NCI-H1930 (cell line): ENCODE data around the gene PPP1R1B.
"Not testable (repeated sequence)": the region's sequence is repeated elsewhere in the genome, so short reads cannot be mapped to it uniquely, and the experiment has no call there.

ENCODE experiments used
- DNase-seq, 2 experiments: peaks; one replicate each; lab custom pipeline; 2025; lab: John Stamatoyannopoulos, UW

Gene PPP1R1B

DNA sequence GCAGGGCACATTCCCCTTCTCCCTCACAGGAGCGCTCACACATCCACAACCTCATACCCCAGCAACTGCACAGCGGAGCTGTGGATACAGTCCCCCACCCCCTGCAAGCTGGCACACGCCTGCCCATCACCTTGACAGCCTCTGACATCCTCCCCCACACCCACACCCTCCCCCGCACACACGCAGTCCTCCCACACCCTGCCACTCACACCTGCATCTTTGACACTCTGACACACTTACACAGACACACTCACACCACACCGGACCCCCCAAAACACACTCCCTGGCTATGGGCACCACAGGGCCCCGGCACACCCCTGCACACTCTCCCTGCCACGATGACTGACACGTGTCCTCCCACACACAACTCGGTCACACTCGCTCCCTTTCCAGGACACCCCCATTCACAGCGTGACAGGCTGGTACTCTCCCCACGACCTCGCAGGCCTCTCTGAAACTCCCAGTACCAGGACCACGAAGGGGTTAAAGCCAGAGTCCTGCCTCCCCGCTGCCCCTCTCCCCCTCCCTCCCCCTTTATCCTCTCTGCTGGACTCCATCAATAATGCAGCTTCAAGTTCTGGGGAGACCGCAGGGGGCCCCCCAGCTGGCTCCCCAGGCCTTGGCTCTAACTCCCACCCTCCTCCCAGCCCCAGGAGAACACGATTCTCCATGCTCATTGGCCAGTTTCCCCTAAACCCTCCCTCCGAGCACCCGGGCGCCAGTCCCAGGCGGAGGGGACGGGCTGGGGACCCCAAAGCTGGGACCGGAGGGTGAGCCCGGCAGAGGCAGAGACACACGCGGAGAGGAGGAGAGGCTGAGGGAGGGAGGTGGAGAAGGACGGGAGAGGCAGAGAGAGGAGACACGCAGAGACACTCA lies at the start of gene PPP1R1B:
Gene PPP1R1B, plus strand, starts transcription at position 782 of the 876 bp plus-strand sequence. CDS start 441 bp downstream, outside the sequence.
- no peak for DNase-seq

DNA sequence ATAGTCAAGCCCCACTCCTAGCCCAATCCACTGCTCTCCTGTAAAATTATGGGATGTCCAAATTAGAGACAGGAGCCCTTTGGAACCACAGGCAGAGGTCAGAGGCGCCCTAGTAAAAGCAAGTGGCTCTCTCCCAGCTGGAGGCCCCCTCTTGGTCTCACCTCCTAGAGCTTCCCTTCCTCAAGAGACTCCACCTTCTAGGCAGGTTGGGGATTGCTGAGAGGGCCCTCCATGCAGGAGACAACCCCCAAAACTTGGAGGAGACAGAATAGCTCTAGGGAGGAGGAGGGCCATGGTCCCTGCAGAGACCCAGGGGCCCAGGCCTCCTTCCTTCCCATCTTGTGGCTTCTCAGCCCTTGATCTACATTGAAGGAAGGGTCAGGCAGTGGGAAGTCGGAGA lies 48.5 kb upstream of the PPP1R1B start:
- no peak for DNase-seq

DNA sequence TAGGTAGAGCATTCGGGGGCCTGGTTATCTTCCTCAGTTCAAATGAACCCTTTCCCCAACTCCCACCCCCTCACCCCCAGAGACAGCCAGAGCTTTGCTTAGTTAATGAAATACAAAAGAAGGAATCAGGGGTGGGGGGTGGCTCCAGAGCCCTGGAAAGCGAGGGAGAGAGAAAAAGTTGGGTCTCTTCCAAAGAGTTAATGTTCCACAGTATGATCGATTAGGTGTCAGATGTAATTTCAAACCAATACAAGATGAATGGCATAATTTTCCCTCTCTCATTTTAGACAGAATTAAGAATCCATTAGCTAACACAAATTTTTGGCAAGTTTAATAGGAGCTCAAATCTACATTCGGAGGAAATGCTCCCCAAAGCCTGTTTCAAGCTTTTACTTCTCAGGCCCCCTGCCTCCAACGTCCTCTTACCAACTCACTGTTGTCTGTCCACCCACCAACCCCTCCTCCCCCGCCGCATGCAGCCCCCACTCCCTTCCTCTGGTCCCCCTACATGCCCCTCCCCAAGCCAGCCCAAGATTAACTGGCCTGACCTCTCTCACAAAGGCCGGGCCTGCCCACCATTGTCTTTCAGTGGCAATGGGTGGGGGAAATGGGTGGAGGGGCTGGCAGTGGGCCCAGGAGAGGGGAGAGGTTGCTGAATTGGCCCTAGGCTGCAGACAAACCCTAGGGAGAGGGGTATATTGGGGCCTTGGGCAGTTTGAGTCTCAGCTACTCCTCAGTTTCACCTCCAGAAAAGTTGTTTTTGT lies 47.3 kb upstream of the PPP1R1B start:
- DNase-seq = no peak

DNA sequence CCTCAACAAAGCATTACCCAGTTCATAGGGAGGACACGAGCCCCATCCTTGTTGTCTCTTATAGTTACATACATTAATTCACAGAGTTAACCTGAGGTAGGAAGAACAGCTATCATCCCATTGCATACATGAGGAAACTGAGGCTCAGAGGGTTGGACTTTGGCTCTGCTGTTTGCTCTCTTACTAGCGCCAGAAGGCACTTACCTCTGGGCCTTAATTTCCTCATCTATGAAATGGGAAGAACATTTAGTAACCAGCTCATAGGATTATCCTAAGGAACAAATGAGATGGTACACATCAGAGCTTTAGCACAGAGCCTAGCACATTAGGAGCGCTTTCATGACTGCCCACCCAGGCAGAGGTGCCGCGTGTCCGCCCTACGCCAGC lies 46.7 kb upstream of the PPP1R1B start:
- no peak for DNase-seq

DNA sequence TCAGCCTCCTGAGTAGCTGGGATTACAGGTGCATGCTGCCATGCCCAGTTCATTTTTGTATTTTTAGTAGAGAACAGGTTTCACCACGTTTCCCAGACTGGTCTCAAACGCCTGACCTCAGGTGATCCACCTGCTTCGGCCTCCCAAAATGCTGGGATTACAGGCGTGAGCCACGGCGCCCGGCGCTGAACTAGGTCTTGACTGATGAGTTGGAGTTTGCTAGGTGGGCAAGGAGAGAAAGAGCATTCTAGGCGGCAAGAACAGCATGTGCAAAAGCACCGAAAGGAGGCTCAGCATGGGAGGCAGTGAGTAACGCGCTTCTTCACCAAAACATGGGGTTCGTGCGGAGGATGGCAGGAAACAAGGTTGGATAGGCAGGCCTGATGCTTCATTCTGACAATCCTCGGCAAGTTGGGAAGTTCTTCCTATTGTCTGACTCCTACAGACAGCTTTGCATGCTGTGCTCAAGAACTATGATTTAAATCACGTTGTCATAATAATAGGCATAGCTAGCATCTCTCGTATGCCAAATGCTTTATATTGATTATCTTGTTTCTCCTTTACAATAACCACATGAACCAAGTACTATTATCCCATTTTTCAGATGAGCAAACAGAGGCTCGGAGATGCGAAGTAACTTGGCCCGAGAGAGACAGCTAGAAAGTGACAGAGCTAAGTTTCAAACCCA lies 45.5 kb upstream of the PPP1R1B start:
- no peak for DNase-seq

DNA sequence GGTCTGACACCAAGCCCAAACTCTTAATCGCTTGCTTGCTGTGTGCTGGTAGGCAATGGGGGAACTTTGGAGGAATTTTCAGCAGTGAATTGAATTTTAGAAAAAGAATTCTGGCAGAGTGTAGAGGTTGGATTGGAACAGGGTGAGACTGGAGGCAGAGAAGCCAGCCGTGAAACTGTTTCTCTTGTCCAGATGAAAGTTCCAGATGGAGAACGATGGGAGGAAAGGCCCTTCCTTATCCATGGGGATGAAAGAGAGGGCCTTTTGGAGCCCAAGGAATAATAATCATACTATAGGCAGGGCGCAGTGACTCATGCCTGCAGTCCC lies 45.0 kb upstream of the PPP1R1B start:
- no peak for DNase-seq

DNA sequence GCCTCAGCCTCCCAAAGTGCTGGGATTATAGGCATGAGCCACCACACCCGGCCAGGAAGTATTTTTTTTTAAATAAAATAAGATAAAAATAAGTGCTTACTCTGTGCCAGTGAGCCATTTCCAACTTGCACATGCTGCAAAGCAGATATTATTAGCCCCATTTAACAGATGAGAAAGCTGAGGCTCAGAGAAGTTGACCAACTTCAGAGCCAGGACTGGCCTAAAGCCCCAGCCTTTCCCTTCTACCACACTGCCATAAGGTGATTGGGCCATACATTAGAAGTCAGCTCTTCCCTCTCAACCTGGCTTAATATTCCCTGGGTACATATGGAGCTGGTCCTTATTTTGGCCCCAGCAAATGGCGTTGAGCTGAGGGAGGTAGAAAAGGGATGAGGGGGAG lies 44.1 kb upstream of the PPP1R1B start:
- DNase-seq = no peak

DNA sequence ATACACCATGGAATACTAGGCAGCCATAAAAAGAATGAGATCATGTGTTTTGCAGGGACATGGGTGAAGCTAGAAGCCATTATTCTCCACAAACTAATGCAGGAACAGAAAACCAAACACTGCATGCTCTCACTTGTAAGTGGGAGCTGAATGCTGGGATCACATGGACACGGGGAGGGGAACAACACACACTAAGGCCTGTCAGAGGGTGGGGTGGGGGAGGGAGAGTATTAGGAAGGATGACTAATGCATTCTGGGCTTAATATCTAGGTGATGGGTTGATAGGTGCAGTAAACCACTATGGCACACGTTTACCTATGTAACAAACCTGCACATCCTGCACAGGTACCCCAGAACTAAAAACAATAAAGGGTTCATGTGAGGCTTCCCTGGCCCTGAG lies 36.6 kb upstream of the PPP1R1B start:
- DNase-seq = not testable (repeated sequence)

DNA sequence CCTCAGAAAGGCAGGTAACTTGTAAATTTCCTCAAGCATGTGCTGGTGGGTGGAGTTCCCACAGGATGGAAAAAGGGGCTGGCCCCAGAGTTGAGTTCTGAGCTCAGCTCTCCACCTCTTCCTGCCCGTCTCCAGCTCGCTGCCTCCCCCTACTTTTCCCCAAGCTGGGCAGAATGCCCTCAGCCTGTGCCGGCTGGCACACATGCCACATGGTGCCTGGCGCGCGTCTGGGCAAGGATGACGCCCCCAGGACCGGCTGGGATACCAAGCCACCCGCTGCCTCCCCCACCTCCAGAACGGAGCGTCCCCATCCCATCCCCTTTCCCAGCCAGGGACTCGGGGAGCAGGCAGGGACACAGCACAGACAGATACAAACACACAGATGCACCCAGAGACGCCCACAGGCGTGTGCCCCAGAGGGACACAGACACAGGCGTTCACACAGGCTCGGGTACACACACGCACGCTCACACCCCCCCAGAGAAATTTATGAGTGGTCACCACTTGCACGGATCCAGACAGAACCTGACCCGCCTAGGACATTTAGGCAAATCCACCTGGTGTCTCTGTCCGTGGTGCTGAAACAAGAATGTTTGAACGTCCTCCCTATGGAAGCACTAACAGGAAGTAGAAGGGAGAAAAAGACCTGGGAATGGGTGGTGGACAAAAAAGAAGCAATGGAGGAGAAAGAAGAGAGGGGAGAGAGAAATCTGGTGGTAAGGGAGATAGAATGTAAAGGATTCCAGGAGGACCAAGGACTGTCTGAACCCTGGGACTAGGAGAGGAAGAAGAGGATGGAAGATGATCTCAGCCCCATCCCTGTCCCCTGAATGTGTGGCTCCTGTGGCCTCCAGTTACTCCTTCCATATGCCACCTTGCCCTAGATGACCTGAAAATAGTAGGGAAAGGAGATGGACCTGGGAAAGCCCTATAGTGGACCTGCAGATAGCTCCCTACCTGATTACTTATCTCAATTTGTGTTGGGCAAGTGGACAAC lies 34.5 kb upstream of the PPP1R1B start:
- no peak for DNase-seq

DNA sequence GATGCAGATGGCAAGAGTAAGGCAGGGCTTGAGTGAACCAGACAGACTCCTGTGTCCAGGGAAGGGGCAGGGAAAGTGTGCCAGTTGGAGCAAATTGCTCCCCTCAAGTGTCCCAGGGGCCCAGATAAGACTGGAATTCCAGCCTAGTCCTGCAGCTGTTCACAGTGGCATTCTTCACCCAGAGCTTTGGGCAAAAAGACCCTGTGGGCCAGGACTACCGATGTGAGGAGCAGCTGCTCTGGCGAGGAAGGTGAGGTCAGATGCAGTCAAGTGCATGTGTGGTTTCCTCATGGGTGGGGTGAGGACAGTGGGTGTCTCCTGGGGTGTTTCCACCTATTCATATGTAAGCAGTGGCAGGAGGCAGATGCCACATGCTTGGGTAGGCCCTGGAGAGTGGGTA lies 33.4 kb upstream of the PPP1R1B start:
- no peak for DNase-seq

DNA sequence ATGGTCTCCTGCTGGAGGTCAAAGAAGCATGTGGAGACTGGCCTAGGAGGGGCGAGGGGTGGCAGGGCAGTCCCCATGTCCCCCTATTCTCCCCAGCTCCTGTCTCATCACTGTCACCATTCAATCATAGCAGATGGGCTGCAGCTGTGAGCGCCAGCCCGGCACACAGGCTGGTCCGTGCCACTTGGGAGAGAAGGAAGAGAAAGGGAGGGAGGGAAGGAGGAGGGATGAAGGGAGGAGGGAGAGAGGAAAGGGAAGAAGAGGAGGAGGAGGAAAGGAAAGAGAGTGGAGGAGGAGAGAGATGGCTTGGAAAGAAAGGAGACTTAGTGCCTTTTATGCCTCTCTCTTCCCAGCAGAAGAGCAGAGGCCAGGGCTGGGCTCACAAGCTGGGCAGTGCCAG lies 31.5 kb upstream of the PPP1R1B start:
- DNase-seq = no peak

DNA sequence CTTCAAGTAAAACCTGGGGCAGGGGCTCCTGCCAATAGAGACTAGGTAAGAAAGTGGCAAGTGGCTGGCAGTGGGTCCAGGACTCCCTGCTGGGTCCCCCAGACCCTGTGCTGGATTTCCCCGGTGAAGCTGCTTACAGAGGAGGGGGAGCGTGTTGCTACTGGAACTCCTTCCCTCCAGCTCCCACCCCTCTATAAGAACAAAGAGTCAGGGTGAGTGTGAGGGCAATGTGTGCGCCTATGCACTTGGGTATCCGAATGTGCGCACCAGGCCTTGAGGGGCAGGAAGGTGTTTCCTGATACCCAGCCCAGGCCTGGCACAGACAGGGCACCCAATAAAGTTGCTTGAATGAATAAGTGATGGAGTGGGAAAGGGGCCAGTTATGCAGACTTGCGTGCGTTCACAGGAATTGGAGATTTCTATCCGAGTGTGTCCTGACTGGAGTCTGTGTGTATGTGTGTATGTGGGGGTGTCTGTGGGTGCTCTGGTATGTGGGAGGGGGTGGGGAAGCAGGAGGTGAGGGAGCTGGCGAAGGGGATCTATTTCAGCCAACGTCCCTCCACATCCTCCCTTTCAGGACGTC lies 30.7 kb upstream of the PPP1R1B start:
- DNase-seq = no peak

DNA sequence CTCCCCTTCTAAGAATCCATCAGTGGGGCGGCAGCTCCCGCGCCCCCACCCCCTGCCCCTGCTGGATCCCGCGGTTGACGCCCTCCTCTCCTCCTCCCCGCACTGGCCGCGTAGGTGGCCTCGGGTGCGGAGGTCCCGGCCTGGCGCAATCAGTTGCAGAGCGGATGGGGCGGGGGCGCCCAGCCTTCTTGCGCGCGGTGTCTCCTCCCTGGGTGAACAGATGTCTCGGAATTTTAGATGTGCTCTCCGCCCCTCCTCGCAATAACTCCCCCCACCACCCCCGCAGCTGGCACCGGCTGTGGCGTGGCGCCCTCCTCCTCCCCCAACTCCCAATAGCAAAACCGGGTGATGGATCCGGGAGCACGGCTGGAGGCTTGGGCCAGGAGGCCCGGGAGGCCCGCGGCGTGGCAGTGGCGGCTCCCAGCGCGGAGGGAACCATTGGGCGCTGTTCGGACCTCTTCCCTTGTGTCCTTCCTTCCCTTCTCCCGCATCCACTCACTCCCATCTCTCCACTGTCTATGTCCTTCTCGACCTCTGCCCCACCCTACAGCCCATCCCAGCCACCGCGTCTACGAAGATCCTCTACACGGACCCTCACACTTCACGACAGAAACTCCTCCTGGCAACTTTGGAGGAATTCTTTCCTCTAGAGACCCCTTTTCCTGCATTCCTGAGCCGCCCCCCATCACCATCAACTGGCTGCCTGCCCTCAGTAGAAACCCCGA lies 30.0 kb upstream of the PPP1R1B start:
- DNase-seq = no peak

DNA sequence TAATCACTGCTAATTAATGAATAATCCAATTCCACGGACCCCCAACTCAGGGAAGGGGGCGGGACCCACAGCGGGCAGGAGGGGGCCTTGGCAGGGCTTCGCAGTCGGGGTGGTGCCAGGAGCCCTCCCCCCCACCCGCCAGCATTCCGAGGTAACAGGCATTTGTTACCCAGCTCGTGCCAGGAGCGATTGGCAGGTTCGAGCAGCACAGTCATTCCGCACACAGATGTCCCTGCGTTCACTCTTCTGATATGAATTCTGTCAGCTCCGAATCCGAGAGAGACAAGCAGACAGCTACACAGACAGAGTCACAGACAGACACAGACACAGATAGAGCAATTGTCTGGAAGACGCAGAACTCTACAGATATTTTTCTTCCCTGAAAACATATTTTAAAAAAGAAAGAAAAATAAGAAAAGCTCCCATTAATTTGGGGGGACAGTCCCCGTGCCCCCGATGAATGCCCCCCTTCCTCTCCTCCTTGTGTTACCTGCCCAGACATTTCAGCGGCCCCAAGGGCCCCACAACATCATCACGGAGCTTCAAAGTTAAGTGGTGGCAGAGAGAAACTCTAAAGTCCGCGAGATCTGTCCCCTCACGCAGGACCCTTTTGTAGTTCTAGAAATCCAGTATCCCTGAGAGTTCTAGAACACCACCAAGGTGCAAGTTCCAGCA lies 29.2 kb upstream of the PPP1R1B start:
- no peak for DNase-seq

DNA sequence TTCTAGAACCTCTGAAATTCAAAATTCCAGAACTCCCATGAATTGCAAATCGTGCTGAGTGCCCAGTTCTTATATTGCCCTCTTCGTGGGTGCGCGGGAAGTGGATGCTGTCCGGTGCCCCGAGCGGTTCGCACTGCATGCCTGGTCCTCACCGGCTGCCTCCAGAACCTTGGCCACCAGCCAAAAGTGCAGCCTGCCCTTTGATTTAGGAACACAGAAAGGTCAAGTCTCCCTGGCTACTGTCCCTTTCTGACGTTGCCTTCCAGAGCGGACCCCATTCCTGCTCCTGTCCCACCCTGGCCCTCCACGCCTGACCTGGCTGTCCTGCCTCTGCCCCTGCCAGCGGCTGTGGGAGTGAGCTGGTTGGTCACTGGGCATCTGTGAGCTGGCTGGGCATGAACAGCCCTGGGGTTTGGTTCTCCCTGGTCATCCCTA lies 28.7 kb upstream of the PPP1R1B start:
- no peak for DNase-seq

DNA sequence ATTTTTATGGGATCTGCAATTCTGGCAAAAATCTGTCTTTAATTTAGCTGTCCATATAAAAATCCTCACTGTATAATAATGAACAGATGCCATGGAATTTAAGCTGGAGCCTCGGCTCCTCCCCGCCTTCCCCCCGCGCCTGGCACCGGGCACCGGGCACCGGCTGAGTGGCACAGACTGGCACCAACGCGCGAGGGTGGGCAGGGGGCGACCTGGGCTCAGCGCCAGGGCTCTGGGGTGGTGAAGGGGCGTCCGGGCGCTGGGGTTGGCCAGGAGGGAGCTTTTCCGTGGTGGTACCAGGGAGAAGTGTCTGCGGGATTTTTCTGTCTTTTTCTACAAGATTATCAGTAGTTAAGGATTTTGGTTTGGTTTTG lies 28.1 kb upstream of the PPP1R1B start:
- no peak for DNase-seq

DNA sequence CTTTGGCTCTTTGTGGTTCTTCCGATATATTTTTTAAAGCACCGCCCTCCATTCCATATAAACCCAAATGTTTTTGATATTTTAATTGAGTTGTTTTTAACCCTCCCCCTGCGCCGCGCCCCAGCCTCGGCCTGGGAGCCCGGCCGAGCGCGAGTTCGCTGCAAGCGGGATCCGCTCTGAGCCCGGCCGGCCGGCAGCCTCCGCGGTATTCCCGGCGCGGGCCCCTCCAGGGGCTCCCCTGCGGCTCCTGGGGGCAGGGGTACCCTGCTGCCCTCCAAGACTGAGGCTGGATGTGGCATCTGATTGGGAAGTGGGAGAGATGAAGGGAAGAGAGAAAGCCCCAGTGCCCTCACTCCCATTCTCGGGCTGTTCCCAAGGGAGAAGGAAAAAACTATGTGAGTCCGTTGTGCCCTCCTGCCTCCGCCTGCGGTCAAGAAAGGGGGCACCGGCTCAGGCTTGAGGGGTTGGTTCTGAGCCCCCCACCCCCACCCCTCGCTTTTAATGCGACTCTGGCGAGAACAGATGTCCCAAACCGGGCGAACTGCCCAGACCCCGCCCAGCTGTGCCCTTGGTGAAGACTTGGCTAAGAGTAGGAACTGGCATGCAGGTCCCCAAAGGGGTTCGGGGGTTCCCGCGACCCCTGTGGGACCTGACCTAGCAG lies 27.6 kb upstream of the PPP1R1B start:
- DNase-seq = no peak

DNA sequence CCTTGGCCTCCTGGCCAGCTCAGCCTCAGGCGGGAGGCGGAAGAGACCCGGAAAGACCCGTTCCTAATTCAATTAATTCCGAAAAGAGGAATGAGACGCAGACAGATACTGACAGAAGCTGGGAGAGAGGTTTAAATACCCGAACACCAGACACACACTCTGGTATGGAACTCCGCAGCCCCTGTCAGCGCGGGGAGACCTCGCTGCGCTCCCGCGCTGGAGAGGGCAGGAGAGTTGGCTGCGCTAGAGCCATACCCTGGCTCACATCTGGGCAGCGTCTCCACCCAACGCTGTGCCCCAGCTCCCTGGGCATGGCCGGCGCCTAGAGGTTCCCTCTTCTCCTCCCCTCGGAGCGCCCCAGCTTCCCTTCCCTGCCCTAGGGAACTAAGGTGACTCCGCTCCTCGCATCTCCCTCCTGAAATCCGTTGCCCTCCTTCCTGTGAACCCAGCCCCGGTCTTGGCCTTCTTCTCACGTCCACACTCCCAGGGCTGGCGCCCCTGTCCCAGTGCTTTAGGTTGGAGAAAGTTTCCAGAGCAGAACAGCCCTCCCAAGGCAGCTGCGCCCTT lies 27.0 kb upstream of the PPP1R1B start:
- DNase-seq = no peak
